Calu3 (cell line): Measurements from ENCODE around the gene TNFAIP8. TPM values are rescaled to one million over a fixed set of nuclear protein-coding genes. Genes with fewer than 3 reads are reported as not detected.

ENCODE experiments used
- BruUV-seq: library from RNA; stranded (reverse); fragments of 400-500 nt; replicated peaks from 2 replicates; lab custom pipeline; 2021; lab: Mats Ljungman, UMichigan
- CTCF ChIA-PET: fragments of 300-600 bp; sonication (Branson Sonifier 250); formaldehyde crosslinking; loops from one replicate; lab custom pipeline; 2022; ENCODE audit warnings: antibody characterized with exemption; lab: Charles Lee
- DNase-seq: peaks from one replicate; pipeline ENCODE4 v3.0.0; 2022
- H3K27ac Mint-ChIP-seq: one replicate; pipeline ENCODE4 v1.8.0; 2022; ENCODE audit warnings: mixed read lengths; ENCODE audit not compliant: unreplicated experiment
- H3K27me3 Mint-ChIP-seq: one replicate; pipeline ENCODE4 v1.8.0; 2022; ENCODE audit warnings: mixed read lengths; ENCODE audit not compliant: unreplicated experiment
- H3K36me3 Mint-ChIP-seq: one replicate; pipeline ENCODE4 v1.8.0; 2022; ENCODE audit warnings: mild to moderate bottlenecking, moderate library complexity, mixed read lengths; ENCODE audit not compliant: insufficient read depth, unreplicated experiment
- H3K4me1 Mint-ChIP-seq: one replicate; pipeline ENCODE4 v1.8.0; 2022; ENCODE audit warnings: mild to moderate bottlenecking, low read depth, mixed read lengths; ENCODE audit not compliant: unreplicated experiment
- H3K4me3 Mint-ChIP-seq: one replicate; pipeline ENCODE4 v1.8.0; 2022; ENCODE audit warnings: mild to moderate bottlenecking, low read depth, moderate library complexity, mixed read lengths; ENCODE audit not compliant: unreplicated experiment
- H3K9me3 Mint-ChIP-seq: one replicate; pipeline ENCODE4 v1.8.0; 2022; ENCODE audit warnings: low read depth, mixed read lengths; ENCODE audit not compliant: unreplicated experiment
- intact Hi-C: fragments of 100-400 bp; cut with micrococcal nuclease; formaldehyde crosslinking; loops from one replicate; pipeline ENCODE4 v1.10.0; 2022; ENCODE audit not compliant: unreplicated experiment
- total RNA-seq: library from RNA; stranded (reverse); gene quantifications from 2 replicates; pipeline ENCODE4 v1.2.3, GENCODE V29; 2022
- TF ChIP-seq, protein P1 (sequence below): fragments of 200-600 bp; IDR thresholded peaks from one replicate; pipeline ENCODE4 v1.8.0; 2022; ENCODE audit warnings: antibody characterized with exemption; ENCODE audit not compliant: unreplicated experiment

Gene TNFAIP8
- total RNA-seq, 1 experiment from 2014 or later = 30.6 TPM

- intact Hi-C loops = no loop called here
- Mint-ChIP-seq H3K4me3 (no peak overlapping the region), H3K27ac (no peak overlapping the region), H3K4me1 (peaks cover 9% of the 10 kb centered on the region), H3K36me3 (no peaks in the 10 kb centered on the region), H3K27me3 (no peaks in the 10 kb centered on the region), H3K9me3 (no peaks in the 10 kb centered on the region)
- BruUV-seq = no TSS peak
- CTCF ChIA-PET = interaction anchor here (1.2 kb wide), 1 partner anchor 10 kb away, joined by 4 read pairs; no protein-coding TSS in a partner anchor
- TF ChIP-seq, protein P1, sequence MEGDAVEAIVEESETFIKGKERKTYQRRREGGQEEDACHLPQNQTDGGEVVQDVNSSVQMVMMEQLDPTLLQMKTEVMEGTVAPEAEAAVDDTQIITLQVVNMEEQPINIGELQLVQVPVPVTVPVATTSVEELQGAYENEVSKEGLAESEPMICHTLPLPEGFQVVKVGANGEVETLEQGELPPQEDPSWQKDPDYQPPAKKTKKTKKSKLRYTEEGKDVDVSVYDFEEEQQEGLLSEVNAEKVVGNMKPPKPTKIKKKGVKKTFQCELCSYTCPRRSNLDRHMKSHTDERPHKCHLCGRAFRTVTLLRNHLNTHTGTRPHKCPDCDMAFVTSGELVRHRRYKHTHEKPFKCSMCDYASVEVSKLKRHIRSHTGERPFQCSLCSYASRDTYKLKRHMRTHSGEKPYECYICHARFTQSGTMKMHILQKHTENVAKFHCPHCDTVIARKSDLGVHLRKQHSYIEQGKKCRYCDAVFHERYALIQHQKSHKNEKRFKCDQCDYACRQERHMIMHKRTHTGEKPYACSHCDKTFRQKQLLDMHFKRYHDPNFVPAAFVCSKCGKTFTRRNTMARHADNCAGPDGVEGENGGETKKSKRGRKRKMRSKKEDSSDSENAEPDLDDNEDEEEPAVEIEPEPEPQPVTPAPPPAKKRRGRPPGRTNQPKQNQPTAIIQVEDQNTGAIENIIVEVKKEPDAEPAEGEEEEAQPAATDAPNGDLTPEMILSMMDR = no peak
- DNase-seq = no peak
Observed at GRCh38 chr5:119340597-119341218, 15.1 kb upstream of the TNFAIP8 start.

DNA sequence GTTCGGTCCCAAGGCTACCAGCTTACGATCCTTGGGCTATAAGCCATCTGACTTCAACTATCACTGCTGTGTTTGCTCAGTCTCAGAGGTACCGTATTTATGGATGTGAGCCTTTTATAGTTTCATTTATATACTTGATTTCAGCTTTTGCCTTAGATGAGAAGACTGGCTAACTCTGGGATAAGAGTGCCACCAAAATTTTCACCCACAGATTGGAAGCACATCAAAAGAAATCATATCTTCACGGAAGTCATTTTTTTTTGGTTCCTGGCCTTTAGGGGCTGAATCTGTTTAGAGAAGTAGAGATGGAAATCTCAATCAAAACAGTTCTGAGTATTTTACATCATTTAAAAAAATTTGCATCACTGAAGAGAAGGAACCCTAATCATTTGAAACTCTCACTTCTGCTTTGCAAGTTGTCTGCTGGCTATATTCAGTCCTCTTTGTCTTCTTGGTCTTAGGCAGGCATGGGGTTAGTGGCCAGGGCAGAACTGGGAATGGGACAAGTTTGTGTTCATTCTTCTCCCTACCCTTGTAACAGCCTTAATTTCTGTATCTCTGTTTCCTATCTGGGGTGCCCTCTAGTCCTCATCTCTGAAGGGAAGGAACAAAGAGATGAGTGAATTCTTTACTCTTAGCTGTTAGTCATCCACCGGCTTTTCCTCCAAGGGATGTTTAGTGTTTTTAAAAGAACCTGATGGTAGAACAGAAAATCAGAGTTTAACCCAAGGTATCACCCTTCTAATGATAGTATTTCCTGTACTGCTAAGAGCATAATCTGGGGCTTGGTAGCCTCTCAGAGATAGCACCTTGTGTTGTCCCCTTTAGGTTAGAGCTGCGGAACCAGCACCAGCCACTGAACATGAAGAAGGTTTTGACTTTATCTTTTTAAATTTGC, 14.1 kb upstream of the TNFAIP8 start:
- Mint-ChIP-seq H3K27me3 (no peaks in the 10 kb centered on the region), H3K27ac (no peak overlapping the region), H3K4me1 (peaks cover 9% of the 10 kb centered on the region), H3K36me3 (no peaks in the 10 kb centered on the region), H3K4me3 (no peak overlapping the region), H3K9me3 (no peaks in the 10 kb centered on the region)
- CTCF ChIA-PET = no interaction called here
- BruUV-seq = no TSS peak
- TF ChIP-seq, protein P1 = no peak
- intact Hi-C loops = no loop called here
- no peak for DNase-seq

- BruUV-seq = no TSS peak
- CTCF ChIA-PET = no interaction called here
- Mint-ChIP-seq H3K4me1 (peaks cover 9% of the 10 kb centered on the region), H3K9me3 (no peaks in the 10 kb centered on the region), H3K27ac (no peak overlapping the region), H3K4me3 (no peak overlapping the region), H3K36me3 (no peaks in the 10 kb centered on the region), H3K27me3 (no peaks in the 10 kb centered on the region)
- no peak for DNase-seq
- TF ChIP-seq, protein P1 = no peak
- intact Hi-C loops = no loop called here
Observed at GRCh38 chr5:119342406-119342805, 13.4 kb upstream of the TNFAIP8 start.

DNA sequence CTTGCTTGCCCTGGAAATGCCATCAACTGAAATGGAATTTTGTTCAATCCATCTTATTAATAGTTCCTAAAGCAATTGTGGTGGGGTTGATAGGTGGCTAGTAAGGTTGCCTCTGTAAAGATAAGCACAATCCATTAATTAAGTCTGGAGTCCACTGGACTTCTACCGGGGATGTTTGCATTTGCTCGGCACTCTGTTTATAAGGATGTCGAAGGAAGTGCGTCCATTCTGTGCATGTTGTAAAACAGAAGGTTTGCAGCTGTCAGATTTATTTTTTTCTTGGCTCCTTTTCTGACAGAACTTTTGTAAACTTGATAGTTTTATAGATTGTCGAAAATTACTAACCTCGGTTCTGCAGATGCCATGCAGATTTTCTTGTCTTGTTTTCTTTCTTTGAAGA, 12.8 kb upstream of the TNFAIP8 start:
- BruUV-seq = no TSS peak
- no peaks in the 10 kb centered on the region for H3K27me3 Mint-ChIP-seq
- no peaks in the 10 kb centered on the region for H3K36me3 Mint-ChIP-seq
- no peak overlapping the region for H3K4me3 Mint-ChIP-seq
- DNase-seq = no peak
- H3K27ac Mint-ChIP-seq = no peak overlapping the region
- intact Hi-C loops = no loop called here
- CTCF ChIA-PET = no interaction called here
- H3K4me1 Mint-ChIP-seq = peaks cover 4% of the 10 kb centered on the region
- H3K9me3 Mint-ChIP-seq = no peaks in the 10 kb centered on the region
- TF ChIP-seq, protein P1 = no peak
